ENCODE measurements around the gene SST.
A peak's percentile ranks its signal among the peaks of the same experiment; 100 is the strongest.

The SST gene

DNA sequence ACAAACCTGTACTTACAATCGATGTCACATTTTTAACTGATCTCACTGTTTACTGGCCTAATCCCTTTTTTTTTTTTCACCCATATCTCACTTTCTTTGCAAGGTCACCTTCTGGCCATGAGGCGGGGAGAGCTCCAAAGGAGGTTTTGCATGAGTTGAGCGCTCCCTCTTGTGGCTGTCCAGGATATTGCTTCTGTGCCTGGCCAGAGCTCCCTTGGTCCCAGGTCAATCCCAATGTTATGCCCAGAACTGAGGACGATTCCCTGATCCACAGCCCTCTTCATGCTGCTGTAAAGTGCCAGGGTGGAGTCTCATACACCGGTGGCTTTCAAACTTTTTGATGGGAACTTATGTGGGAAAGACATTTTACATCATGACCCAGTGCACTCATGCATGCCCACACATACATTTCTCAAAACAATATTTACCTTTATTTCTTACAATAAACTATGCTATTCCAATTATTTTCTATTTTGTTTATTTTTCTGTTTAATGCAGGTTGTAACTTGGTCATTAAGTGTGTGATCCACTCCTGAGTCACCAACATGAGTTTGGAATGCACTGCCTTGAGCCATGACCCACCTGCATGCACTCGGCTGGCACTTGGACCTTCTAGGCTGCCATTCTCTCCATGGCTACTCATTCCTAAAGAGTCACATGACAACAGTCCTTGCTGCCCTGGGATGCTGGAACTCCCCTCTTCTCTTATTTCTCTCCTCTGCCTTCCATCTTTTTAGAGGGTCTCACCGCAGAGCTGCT is 9.6 kb upstream of the SST start:
- Histone ChIP-seq H3K4me1 (peaks cover 0 to 3% (median 0%) of the 10 kb centered on the region in 4 donors), H3K27me3 (peaks cover 0 to 12% of the 10 kb centered on the region in 2 donors), H3K4me3 (no peak overlapping the region), H3K36me3 (no peaks in the 10 kb centered on the region), H3K9me3 (no peaks in the 10 kb centered on the region), H3K27ac (no peak overlapping the region)
- intact Hi-C loops (cut with DNase I; ENCODE audit: low total_unique reads), result loop anchor here (2.0 to 10.0 kb wide), 3 partner anchors 361 to 1075 kb away; no protein-coding TSS in a partner anchor
- TF ChIP-seq, protein P1, sequence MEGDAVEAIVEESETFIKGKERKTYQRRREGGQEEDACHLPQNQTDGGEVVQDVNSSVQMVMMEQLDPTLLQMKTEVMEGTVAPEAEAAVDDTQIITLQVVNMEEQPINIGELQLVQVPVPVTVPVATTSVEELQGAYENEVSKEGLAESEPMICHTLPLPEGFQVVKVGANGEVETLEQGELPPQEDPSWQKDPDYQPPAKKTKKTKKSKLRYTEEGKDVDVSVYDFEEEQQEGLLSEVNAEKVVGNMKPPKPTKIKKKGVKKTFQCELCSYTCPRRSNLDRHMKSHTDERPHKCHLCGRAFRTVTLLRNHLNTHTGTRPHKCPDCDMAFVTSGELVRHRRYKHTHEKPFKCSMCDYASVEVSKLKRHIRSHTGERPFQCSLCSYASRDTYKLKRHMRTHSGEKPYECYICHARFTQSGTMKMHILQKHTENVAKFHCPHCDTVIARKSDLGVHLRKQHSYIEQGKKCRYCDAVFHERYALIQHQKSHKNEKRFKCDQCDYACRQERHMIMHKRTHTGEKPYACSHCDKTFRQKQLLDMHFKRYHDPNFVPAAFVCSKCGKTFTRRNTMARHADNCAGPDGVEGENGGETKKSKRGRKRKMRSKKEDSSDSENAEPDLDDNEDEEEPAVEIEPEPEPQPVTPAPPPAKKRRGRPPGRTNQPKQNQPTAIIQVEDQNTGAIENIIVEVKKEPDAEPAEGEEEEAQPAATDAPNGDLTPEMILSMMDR (IDR thresholded peaks at IDR 0.05), result peak; percentile 92 to 93
- peak; percentile 75 to 82 for DNase-seq

DNA sequence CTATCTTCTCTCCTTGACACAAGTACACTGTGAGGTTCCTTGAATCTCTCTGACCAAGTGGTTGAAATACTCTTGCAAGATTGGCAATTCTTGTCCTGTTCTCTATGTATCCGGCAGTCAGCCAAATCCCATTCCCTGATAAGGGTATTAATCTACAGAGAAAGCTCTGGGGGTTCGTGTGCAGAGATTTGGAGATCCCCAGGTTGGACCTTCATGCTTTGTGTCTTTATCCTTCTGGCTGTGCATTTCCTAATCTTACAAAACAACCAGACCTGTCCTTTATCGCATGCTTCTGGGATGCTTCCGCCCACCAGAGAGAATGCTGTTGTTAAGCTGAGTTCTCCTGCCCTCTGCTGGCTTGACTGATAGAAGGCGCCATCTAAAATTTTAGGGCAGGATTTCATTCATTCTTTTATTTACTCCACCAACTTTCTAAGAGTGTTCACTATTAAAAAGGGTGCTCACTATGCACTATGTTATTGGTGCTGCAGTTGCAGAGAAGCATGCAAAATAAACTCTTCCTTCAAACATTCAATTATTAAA is 8.6 kb upstream of the SST start:
- Histone ChIP-seq H3K27me3 (peaks cover 0 to 14% of the 10 kb centered on the region in 2 donors), H3K4me3 (no peak overlapping the region), H3K4me1 (peaks cover 0 to 3% (median 0%) of the 10 kb centered on the region in 4 donors), H3K36me3 (no peaks in the 10 kb centered on the region), H3K27ac (no peak overlapping the region), H3K9me3 (no peaks in the 10 kb centered on the region)
- DNase-seq, result no peak
- intact Hi-C loops (cut with DNase I; ENCODE audit: low total_unique reads), result loop anchor here (2.0 to 10.0 kb wide), 3 partner anchors 360 to 1074 kb away; no protein-coding TSS in a partner anchor
- TF ChIP-seq, protein P1 (IDR thresholded peaks at IDR 0.05), result peak; percentile 48 to 55

DNA sequence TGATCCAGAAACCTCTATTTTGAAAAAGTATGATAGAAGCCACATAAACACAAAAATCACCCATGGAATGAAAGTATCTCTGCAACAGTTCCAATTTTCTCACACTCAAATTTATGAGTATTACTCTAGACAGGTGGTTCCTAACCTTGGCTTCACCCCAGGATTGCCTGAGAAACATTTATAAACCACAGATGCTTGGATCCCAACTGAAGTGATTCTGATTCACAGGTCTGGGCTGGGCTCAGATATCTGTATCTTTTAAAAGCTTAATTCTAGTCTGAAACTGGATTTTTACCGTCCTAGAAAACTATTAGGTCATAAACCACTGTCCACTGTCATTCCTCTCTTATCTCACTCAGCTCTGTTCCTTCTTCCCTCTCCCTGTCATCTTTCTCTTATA is 7.4 kb upstream of the SST start:
- no peaks in the 10 kb centered on the region for H3K36me3 ChIP-seq
- no peak for DNase-seq
- peaks cover 0 to 19% of the 10 kb centered on the region in 2 donors for H3K27me3 ChIP-seq
- intact Hi-C loops (cut with DNase I; ENCODE audit: low total_unique reads), result loop anchor here (2.0 to 10.0 kb wide), 3 partner anchors 359 to 1073 kb away; no protein-coding TSS in a partner anchor
- H3K27ac ChIP-seq, result no peak overlapping the region
- peaks cover 0 to 3% (median 0%) of the 10 kb centered on the region in 4 donors for H3K4me1 ChIP-seq
- H3K4me3 ChIP-seq, result no peak overlapping the region
- TF ChIP-seq, protein P1 (IDR thresholded peaks at IDR 0.05), result no peak
- H3K9me3 ChIP-seq, result no peaks in the 10 kb centered on the region

DNA sequence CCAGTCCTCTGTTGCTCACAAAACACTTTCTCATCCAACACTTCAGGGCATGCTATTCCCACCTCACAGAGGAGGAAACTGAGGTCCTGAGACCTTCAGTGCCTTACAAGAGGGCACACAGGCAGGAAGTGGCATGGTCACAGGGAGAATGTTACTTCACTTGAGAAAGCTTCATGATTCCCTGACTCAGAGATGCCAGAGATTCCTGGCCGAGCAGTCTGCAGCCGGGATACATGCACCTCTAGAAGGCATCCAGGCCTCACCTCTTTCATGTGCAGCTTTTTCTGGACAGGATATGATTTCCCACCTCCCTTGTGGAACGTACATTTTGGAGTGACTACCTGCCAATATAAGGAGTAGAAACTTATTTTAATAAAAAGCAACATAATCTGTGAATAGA is 2.8 kb upstream of the SST start:
- Histone ChIP-seq H3K36me3 (no peaks in the 10 kb centered on the region), H3K27me3 (peaks cover 0 to 37% of the 10 kb centered on the region in 2 donors), H3K9me3 (no peaks in the 10 kb centered on the region), H3K4me1 (no peaks in the 10 kb centered on the region), H3K27ac (no peak overlapping the region), H3K4me3 (no peak overlapping the region)
- intact Hi-C loops (cut with DNase I; ENCODE audit: low total_unique reads), result loop anchor here (10.0 kb wide), 1 partner anchor 1068 kb away; no protein-coding TSS in a partner anchor
- no peak for DNase-seq
- TF ChIP-seq, protein P1 (IDR thresholded peaks at IDR 0.05), result no peak

DNA sequence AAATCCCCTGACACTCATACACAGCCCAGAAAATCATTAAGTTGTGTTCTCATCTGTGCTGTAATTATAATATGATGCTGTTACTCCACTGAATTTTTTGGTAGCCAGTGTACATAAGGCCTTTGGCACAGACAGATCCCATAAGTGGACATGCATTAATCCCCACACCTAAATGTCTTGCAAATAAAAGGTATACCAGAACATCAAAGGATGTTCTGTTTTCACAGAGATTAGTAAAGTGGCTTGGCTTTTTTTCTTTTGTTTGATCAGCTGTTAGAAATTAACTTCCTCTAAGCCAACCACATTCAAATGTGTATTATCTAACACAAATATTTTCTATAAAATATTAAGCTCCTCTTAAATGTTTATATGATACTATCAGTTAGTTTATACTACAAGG is 2.7 kb downstream of the SST start:
- TF ChIP-seq, protein P1 (IDR thresholded peaks at IDR 0.05), result no peak
- no peak for DNase-seq
- no peaks in the 10 kb centered on the region for H3K36me3 ChIP-seq
- H3K9me3 ChIP-seq, result no peaks in the 10 kb centered on the region
- H3K4me1 ChIP-seq, result no peaks in the 10 kb centered on the region
- intact Hi-C loops (cut with DNase I; ENCODE audit: low total_unique reads), result no loop called here
- no peak overlapping the region for H3K4me3 ChIP-seq
- peaks cover 0 to 28% of the 10 kb centered on the region in 2 donors for H3K27me3 ChIP-seq
- no peak overlapping the region for H3K27ac ChIP-seq

All from tibial artery (tissue), 4 donors.